Subcutaneous adipose tissue (tissue), 4 donors: ENCODE data around the gene ZKSCAN2. TPM values are rescaled to one million over a fixed set of nuclear protein-coding genes. Genes with fewer than 3 reads are reported as not detected.

ENCODE experiments used
- total RNA-seq, 4 donors: library from RNA; depleted of rRNA; stranded (reverse); fragments of >200 nt; gene quantifications; one replicate each; pipeline ENCODE4 v1.1.0, GENCODE V29; 2016
- TF ChIP-seq, protein P1 (sequence below): fragments of 450-650 bp; IDR thresholded peaks from one replicate; pipeline ENCODE4 v1.5.1; 2016; ENCODE audit warnings: low read depth, mild to moderate bottlenecking, control low read depth, antibody characterized with exemption, moderate library complexity

The ZKSCAN2 gene
- total RNA-seq, 4 donors from 2014 or later = 3.2 to 6.2 (median 4.2) TPM

DNA sequence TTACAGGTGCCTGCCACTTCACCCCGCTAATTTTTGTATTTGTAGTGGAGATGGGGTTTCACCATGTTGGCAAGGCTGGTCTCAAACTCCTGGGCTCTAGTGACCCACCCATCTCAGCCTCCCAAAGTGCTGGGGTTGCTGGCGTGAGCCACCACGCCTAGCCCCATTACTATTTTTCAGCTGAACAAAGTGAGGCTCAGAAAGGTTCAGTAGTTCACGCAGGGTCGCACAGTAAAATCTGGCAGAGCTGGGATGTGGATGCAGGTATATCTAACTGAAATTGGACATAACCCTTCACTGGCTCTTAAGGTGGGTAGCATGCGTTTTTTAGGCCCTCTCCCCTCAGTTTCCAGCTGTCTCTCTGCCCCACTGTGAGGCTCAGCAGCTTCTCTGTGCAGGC lies 33.7 kb downstream of the ZKSCAN2 start:
- TF ChIP-seq, protein P1, sequence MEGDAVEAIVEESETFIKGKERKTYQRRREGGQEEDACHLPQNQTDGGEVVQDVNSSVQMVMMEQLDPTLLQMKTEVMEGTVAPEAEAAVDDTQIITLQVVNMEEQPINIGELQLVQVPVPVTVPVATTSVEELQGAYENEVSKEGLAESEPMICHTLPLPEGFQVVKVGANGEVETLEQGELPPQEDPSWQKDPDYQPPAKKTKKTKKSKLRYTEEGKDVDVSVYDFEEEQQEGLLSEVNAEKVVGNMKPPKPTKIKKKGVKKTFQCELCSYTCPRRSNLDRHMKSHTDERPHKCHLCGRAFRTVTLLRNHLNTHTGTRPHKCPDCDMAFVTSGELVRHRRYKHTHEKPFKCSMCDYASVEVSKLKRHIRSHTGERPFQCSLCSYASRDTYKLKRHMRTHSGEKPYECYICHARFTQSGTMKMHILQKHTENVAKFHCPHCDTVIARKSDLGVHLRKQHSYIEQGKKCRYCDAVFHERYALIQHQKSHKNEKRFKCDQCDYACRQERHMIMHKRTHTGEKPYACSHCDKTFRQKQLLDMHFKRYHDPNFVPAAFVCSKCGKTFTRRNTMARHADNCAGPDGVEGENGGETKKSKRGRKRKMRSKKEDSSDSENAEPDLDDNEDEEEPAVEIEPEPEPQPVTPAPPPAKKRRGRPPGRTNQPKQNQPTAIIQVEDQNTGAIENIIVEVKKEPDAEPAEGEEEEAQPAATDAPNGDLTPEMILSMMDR = no peak

GRCh38 chr16:25222959-25223358 lies 34.7 kb downstream of the ZKSCAN2 start:
- TF ChIP-seq, protein P1 = no peak

DNA sequence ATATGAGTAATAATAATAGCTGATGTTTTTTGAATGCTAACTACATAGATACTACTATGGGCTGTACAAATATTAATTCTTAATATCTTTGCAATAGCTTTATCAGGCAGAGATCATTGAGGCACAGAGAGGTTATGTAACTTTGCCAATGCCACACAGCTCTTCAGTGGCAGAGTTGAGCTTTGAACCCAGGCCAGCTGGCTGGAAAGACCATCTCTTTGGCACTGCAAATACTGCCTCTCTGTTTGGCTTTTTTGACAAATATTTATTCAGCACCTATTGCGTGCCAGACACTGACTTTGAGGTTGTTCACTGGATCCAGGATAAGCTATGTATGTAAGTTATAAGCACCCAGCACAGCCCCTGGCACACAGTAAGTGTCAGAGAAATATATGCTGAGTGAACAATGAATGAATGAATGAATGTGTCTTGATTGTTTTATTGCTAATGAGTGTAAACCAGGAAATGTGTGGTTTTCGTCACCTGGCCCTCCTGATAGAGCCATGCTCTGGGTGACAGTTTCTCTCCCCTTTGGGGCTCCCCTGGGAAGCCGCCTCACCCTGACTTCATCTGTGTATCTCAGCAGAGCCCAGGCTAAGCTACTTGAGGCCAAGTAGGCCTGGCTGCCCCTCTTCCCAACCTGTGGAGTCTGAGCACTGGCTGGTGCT lies 38.4 kb downstream of the ZKSCAN2 start:
- TF ChIP-seq, protein P1 = no peak

GRCh38 chr16:25217921-25218320 lies 39.7 kb downstream of the ZKSCAN2 start:
- TF ChIP-seq, protein P1 = no peak

DNA sequence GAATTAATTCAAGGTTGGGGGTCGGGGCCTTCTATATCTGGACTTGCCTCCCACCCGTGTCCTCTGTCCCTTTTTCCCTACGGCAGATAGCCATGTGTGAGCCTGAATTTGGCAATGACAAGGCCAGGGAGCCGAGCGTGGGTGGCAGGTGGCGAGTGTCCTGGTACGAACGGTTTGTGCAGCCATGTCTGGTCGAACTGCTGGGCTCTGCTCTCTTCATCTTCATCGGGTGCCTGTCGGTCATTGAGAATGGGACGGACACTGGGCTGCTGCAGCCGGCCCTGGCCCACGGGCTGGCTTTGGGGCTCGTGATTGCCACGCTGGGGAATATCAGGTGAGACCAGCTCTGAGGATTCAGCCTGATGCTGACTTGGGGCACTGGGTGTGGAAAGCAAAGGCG lies 40.5 kb downstream of the ZKSCAN2 start:
- TF ChIP-seq, protein P1 = no peak

GRCh38 chr16:25213709-25214397 lies 43.8 kb downstream of the ZKSCAN2 start:
- TF ChIP-seq, protein P1 = no peak

DNA sequence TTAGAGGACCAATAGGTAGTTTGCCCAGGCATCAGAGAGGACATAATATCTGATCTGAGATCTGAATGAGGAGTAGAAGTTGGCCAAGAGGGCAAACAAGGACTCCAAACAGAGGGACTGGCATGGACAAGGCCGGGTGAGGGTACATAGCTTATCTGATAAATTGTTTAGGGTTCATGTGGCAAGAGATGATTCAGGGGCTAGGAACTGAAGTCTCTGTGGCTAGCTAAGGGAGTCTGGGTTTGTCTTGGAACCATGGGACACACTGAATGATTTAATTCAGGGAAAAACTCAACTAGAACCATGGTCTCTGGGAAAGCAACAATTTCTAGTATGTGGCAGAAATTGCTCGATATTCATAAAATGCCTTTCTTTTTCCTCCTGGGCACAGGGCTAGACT lies 45.0 kb downstream of the ZKSCAN2 start:
- TF ChIP-seq, protein P1 = no peak
